ENCODE measurements around the gene ENC1. TPM values are rescaled to one million over a fixed set of nuclear protein-coding genes. Genes with fewer than 3 reads are reported as not detected.

ENC1 gene
- total RNA-seq, 2 donors from 2014 or later: 0.60 to 1.9 TPM

- H3K27me3 Mint-ChIP-seq (ENCODE audit: low read depth): peaks cover 49% of the 10 kb centered on the region
- no peaks in the 10 kb centered on the region for H3K9me3 Mint-ChIP-seq
- H3K4me1 Mint-ChIP-seq (ENCODE audit: low read depth): peaks cover 51% of the 10 kb centered on the region
- no peak overlapping the region for H3K27ac Mint-ChIP-seq
- no peak overlapping the region for H3K4me3 Mint-ChIP-seq
- no peaks in the 10 kb centered on the region for H3K36me3 Mint-ChIP-seq (ENCODE audit: insufficient read depth in 2 of 2)
- ATAC-seq (replicated peaks in 1 of 2) (no peak), DNase-seq (no peak)
Measured at GRCh38 chr5:74636149-74636548, 4.4 kb downstream of the ENC1 start.

GRCh38 chr5:74634611-74635286 lies 5.8 kb downstream of the ENC1 start:
- H3K4me1 Mint-ChIP-seq (ENCODE audit: low read depth): peaks cover 54% of the 10 kb centered on the region

GRCh38 chr5:74633695-74634094 lies 6.8 kb downstream of the ENC1 start:
- Mint-ChIP-seq H3K4me1 (ENCODE audit: low read depth) (peaks cover 43% of the 10 kb centered on the region), H3K27me3 (ENCODE audit: low read depth) (peaks cover 32% of the 10 kb centered on the region), H3K27ac (no peak overlapping the region), H3K4me3 (no peak overlapping the region), H3K36me3 (ENCODE audit: insufficient read depth in 2 of 2) (no peaks in the 10 kb centered on the region), H3K9me3 (no peaks in the 10 kb centered on the region)
- no peak for DNase-seq
- ATAC-seq (replicated peaks in 1 of 2): no peak

More at GRCh38 chr5:74634611-74635286, 5.8 kb downstream of the ENC1 start:
- Mint-ChIP-seq H3K9me3 (no peaks in the 10 kb centered on the region), H3K36me3 (ENCODE audit: insufficient read depth in 2 of 2) (no peaks in the 10 kb centered on the region), H3K27ac (no peak overlapping the region), H3K27me3 (ENCODE audit: low read depth) (peaks cover 43% of the 10 kb centered on the region), H3K4me3 (no peak overlapping the region)
- ATAC-seq (replicated peaks in 1 of 2) (no peak), DNase-seq (no peak)

- no peak for ATAC-seq (replicated peaks in 1 of 2)
- no peak overlapping the region for H3K27ac Mint-ChIP-seq
Measured at GRCh38 chr5:74632947-74633356, 7.6 kb downstream of the ENC1 start.

GRCh38 chr5:74631081-74631953 lies 9.2 kb downstream of the ENC1 start:
- ATAC-seq (replicated peaks in 1 of 2) (peak; percentile 83 to 87), DNase-seq (peak; percentile 39 to 41)
- Mint-ChIP-seq H3K4me3 (peak overlapping the region; percentile 56 to 72), H3K36me3 (ENCODE audit: insufficient read depth in 2 of 2) (no peaks in the 10 kb centered on the region), H3K27me3 (ENCODE audit: low read depth) (peaks cover 11% of the 10 kb centered on the region), H3K9me3 (no peaks in the 10 kb centered on the region), H3K27ac (peak overlapping the region; percentile 48), H3K4me1 (ENCODE audit: low read depth) (peaks cover 33% of the 10 kb centered on the region)

More at GRCh38 chr5:74632947-74633356, 7.6 kb downstream of the ENC1 start:
- Mint-ChIP-seq H3K9me3 (no peaks in the 10 kb centered on the region), H3K4me1 (ENCODE audit: low read depth) (peaks cover 36% of the 10 kb centered on the region), H3K36me3 (ENCODE audit: insufficient read depth in 2 of 2) (no peaks in the 10 kb centered on the region), H3K27me3 (ENCODE audit: low read depth) (peaks cover 25% of the 10 kb centered on the region), H3K4me3 (no peak overlapping the region)
- DNase-seq: no peak

GRCh38 chr5:74630453-74631066 lies 10.0 kb downstream of the ENC1 start:
- peak; percentile 63 to 65 for ATAC-seq (replicated peaks in 1 of 2)
- H3K36me3 Mint-ChIP-seq (ENCODE audit: insufficient read depth in 2 of 2): no peaks in the 10 kb centered on the region
- H3K9me3 Mint-ChIP-seq: no peaks in the 10 kb centered on the region
- H3K4me3 Mint-ChIP-seq: peak overlapping the region; percentile 14 to 72
- H3K4me1 Mint-ChIP-seq (ENCODE audit: low read depth): peaks cover 33% of the 10 kb centered on the region
- peak; percentile 14 to 25 for DNase-seq
- peaks cover 11% of the 10 kb centered on the region for H3K27me3 Mint-ChIP-seq (ENCODE audit: low read depth)
- peak overlapping the region; percentile 31 for H3K27ac Mint-ChIP-seq

GRCh38 chr5:74629326-74629725 lies 11.2 kb downstream of the ENC1 start:
- Mint-ChIP-seq H3K27me3 (ENCODE audit: low read depth) (peaks cover 16% of the 10 kb centered on the region), H3K36me3 (ENCODE audit: insufficient read depth in 2 of 2) (no peaks in the 10 kb centered on the region), H3K9me3 (no peaks in the 10 kb centered on the region), H3K4me3 (no peak overlapping the region), H3K4me1 (ENCODE audit: low read depth) (peaks cover 33% of the 10 kb centered on the region), H3K27ac (no peak overlapping the region)
- DNase-seq (no peak), ATAC-seq (replicated peaks in 1 of 2) (no peak)

- Mint-ChIP-seq H3K27ac (no peak overlapping the region), H3K27me3 (ENCODE audit: low read depth) (peaks cover 26% of the 10 kb centered on the region), H3K4me3 (no peak overlapping the region), H3K9me3 (no peaks in the 10 kb centered on the region), H3K4me1 (ENCODE audit: low read depth) (peaks cover 33% of the 10 kb centered on the region), H3K36me3 (ENCODE audit: insufficient read depth in 2 of 2) (no peaks in the 10 kb centered on the region)
- DNase-seq (no peak), ATAC-seq (replicated peaks in 1 of 2) (no peak)
Measured at GRCh38 chr5:74628359-74628758, 12.2 kb downstream of the ENC1 start.

- no peaks in the 10 kb centered on the region for H3K36me3 Mint-ChIP-seq (ENCODE audit: insufficient read depth in 2 of 2)
- no peak overlapping the region for H3K4me3 Mint-ChIP-seq
- no peak for ATAC-seq (replicated peaks in 1 of 2)
- H3K4me1 Mint-ChIP-seq (ENCODE audit: low read depth): peaks cover 31% of the 10 kb centered on the region
- no peak for DNase-seq
- H3K9me3 Mint-ChIP-seq: no peaks in the 10 kb centered on the region
- peaks cover 32% of the 10 kb centered on the region for H3K27me3 Mint-ChIP-seq (ENCODE audit: low read depth)
- no peak overlapping the region for H3K27ac Mint-ChIP-seq
Measured at GRCh38 chr5:74627646-74628279, 12.8 kb downstream of the ENC1 start.

GRCh38 chr5:74626386-74627222 lies 13.9 kb downstream of the ENC1 start:
- H3K27ac Mint-ChIP-seq: no peak overlapping the region
- no peak for DNase-seq
- no peaks in the 10 kb centered on the region for H3K36me3 Mint-ChIP-seq (ENCODE audit: insufficient read depth in 2 of 2)
- H3K4me3 Mint-ChIP-seq: no peak overlapping the region
- no peaks in the 10 kb centered on the region for H3K9me3 Mint-ChIP-seq
- H3K4me1 Mint-ChIP-seq (ENCODE audit: low read depth): peaks cover 31% of the 10 kb centered on the region
- ATAC-seq (replicated peaks in 1 of 2): no peak
- H3K27me3 Mint-ChIP-seq (ENCODE audit: low read depth): peaks cover 36% of the 10 kb centered on the region

GRCh38 chr5:74625742-74626241 lies 14.7 kb downstream of the ENC1 start:
- Mint-ChIP-seq H3K4me1 (ENCODE audit: low read depth) (peaks cover 23% of the 10 kb centered on the region), H3K9me3 (no peaks in the 10 kb centered on the region), H3K27ac (no peak overlapping the region), H3K4me3 (no peak overlapping the region), H3K27me3 (ENCODE audit: low read depth) (peaks cover 40% of the 10 kb centered on the region), H3K36me3 (ENCODE audit: insufficient read depth in 2 of 2) (no peaks in the 10 kb centered on the region)
- no peak for DNase-seq
- ATAC-seq (replicated peaks in 1 of 2): no peak

GRCh38 chr5:74624931-74625505 lies 15.5 kb downstream of the ENC1 start:
- H3K27ac Mint-ChIP-seq: no peak overlapping the region
- H3K4me1 Mint-ChIP-seq (ENCODE audit: low read depth): peaks cover 16% of the 10 kb centered on the region
- H3K9me3 Mint-ChIP-seq: no peaks in the 10 kb centered on the region
- peaks cover 45% of the 10 kb centered on the region for H3K27me3 Mint-ChIP-seq (ENCODE audit: low read depth)
- no peak for ATAC-seq (replicated peaks in 1 of 2)
- no peak for DNase-seq
- H3K4me3 Mint-ChIP-seq: no peak overlapping the region
- no peaks in the 10 kb centered on the region for H3K36me3 Mint-ChIP-seq (ENCODE audit: insufficient read depth in 2 of 2)
